NCI-H524 treated with DMSO at 0.1 percent for 48 hours (cell line): Measurements from ENCODE around the gene ICA1L.

ENCODE experiments used
- DNase-seq: peaks from one replicate; lab custom pipeline; 2025; lab: John Stamatoyannopoulos, UW

Gene ICA1L

DNA sequence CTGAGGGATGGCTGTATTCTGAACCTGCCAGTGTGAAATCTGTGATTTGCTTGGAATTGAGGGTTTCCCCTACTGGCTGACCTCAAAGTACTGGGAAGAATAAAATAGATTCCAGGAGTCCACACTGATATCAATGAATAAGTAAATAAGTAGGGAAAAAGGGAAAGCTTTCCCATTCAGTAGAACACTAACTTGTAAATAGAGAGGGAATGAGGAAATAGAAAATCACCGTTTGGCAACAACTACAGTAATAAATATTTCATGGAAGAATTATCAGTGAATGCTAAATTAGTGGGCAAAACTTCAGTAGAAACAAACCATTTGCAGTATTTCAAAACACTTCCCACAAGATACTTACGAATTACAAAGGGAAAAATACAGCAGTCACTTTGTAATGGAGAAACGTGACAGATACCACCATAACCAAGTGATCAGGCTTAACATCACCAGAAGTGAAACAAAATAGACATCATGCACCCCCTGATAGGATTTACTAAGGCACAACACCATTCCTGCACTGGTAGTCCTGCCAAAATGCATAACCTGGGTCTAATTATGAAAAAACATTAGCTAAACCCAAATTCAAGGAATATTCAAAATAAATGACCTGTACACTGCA lies 88.5 kb downstream of the ICA1L start:
- DNase-seq = no peak

DNA sequence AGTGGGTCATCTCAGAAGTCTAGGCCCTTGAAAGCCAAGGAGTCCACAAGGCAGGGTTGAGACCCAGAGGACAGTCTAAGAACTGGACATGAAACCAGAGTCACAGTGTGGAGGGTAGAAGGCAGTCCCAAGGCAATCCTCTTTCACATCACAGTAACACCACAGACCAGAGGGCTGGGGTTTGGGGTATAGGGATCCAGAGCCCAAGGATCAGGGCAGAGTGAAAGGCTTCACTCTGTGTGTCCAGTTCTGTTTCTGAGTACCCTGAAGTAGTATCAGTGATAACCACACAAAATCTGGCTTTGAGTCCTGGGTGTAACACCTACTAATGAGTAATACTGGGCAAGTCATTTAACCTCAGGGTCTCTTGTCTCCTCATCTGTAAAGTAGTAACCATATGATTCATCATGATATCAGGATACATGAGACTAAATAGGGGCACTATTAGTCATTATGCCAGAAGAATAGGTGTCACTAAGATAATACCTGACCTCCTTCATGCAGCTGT lies 91.0 kb downstream of the ICA1L start:
- no peak for DNase-seq

- no peak for DNase-seq
Measured at GRCh38 chr2:202778217-202778616, 93.3 kb downstream of the ICA1L start.

DNA sequence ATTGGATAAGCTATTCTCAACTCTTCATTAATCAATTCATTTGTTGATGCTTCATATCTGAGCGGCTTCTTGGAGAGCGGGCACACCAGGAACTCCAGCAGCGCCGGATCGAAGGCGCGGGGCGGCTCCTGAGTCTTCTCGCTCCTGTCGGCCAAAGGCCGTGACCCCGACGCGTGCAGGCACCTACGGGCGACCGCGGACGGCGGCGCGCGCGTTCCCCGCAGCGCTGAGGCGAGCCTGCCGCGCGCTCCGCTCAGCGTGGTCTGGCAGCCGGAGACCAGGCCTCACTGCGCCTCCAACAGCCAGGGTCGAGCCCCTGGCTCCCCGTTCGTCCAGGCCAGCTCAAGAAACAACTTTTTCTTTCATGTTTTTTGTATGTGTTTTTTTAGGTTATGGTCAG lies 97.5 kb downstream of the ICA1L start:
- no peak for DNase-seq

- DNase-seq = no peak
Measured at GRCh38 chr2:202773301-202773973, 98.1 kb downstream of the ICA1L start.

DNA sequence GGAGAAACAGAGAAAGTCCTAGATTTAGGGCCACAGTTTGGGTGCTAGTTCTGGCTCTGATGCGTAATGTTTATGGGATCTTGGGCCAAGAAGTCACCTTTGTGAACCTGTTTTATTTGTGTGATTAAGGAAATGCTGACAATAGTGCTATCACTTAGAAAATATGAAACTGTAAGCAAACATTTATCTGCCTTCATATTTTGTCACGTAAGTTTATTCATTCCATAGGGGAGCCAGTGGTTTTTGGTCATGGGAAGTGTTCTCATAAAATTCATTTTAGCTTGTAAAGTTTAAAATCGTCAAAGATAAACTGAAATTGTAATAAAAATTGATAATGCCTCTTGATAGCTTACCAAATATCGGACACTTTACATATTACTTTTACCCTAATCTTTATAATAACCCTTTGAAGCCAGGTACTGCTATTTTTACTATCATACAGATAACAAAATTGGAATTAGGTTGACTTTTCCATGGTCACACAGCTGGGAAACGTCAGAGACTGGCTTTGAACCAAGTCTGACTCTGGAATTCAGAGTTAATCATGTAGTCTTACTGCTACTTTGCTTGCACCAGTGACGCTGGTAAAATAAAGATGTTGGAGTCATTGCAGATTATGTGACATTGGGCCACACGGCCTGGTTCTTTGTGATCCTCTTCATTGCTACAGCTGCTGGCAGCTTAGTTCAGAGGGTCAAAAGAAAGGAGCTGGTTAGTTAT lies 99.7 kb downstream of the ICA1L start:
- no peak for DNase-seq

- DNase-seq = no peak
Measured at GRCh38 chr2:202771336-202771735, 100.2 kb downstream of the ICA1L start.

DNA sequence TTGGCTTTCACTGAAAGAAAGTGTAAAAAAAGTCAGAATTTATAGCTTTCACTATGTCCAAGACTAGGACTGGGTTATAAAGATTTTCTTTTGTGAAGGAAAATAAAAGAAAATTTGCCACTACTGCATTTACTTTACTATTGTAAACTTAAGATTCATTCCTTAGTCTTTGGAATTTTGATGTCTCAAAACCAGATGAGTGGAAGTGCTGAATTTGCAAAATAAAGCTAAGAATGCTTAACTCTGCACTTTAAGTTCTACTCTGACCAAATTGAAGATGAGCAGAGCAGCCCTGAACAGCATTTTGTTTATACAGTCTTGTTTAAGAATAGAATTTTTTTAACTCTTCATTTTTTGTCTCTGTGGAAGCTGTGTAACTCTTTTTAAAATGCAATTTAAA lies 102.4 kb downstream of the ICA1L start:
- no peak for DNase-seq

DNA sequence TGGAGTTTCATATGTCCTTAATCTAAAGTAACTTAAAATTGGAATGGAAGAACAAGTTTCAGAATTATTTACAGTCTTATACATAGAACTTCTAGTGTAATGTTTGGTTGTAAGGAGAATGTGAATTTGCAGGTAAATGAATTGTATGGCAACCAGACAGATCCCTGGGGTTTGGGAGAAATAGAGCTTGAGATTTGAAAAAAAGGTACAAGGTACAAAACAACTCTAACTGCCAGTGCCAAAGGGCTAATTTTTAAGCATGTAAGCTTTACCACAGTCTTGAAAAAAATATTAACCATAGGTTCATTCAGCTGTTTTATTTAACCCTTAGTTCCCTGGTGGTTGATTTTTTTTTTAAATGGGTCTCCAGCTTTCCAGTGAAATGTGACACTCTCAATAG lies 103.3 kb downstream of the ICA1L start:
- no peak for DNase-seq

DNA sequence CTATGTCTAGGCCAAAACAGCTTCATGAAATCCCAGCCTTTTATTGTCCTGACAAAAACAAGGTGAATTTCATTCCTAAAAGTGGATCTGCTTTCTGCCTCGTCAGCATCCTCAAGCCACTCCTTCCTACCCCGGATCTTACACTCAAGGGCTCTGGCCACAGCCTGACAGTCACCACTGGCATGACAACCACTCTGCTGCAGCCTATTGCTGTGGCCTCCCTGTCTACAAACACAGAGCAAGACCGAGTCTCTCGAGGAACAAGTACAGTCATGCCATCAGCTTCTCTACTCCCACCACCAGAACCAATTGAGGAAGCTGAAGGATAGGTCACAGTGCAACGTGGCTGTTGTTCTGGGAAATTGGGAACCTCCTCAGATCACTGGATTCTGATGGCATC lies 106.1 kb downstream of the ICA1L start:
- no peak for DNase-seq

- no peak for DNase-seq
Measured at GRCh38 chr2:202764991-202765390, 106.6 kb downstream of the ICA1L start.

GRCh38 chr2:202763916-202764315 lies 107.7 kb downstream of the ICA1L start:
- DNase-seq = no peak

- DNase-seq = no peak
Measured at GRCh38 chr2:202762556-202762955, 109.0 kb downstream of the ICA1L start.

DNA sequence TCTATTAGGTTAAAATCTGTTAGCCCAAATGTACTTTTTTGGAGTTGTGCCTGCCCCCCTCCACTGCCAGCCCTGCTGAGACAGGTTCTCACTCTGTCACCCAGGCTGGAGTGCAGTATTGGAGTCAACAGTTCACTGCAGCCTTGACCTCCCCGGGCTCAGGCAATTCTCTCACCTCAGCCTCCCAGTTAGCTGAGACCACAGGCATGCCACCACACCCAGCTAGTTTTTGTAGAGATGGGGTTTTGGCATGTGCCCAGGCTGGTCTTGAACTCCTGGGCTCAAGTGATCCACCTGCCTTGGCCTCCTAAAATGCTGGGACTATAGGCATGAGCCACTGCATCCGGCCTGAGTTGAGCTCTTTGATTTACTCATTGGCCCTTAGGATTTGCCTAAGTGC lies 110.7 kb downstream of the ICA1L start:
- DNase-seq = no peak

DNA sequence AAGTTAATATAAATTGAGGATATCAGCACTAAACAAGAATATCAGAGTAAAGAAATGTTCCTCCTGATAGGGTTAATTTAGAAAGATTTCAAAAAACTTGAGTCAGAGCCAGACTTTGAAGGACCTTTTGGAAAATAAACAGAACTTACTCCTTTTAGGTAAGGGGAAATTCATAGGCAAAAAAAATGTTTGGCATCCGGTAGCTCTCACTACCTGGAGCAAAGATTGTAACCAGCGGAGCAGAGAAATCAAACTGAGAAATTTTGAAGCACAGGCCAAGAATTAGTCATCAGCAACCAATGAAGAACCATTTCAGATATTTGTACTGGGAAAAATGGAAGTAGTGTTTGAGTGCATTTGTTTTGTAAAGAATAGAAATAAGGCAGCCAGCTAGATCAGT lies 113.0 kb downstream of the ICA1L start:
- no peak for DNase-seq

GRCh38 chr2:202758128-202758527 lies 113.4 kb downstream of the ICA1L start:
- DNase-seq = no peak

DNA sequence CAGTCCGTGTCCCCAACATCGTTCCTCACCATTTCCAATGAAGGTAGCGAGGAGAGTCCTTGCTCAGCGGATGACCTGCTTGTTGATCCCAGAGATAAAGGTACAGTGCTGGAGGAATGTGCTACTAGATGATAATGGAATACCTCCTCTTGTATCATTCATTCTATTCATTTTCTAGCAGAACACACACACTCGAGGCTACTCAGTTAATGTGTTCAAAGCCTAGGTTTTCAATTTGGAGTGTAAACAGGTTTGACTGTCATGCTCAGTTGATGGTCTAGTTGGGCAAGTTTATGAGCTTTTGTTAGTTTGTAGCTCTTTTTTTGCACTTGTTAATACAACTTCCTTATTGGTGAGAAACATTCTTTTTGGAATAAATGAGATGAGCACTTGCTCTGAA lies 114.2 kb downstream of the ICA1L start:
- DNase-seq = no peak

GRCh38 chr2:202756598-202756997 lies 115.0 kb downstream of the ICA1L start:
- no peak for DNase-seq

GRCh38 chr2:202754936-202755335 lies 116.6 kb downstream of the ICA1L start:
- DNase-seq = no peak

- no peak for DNase-seq
Measured at GRCh38 chr2:202752071-202752470, 119.5 kb downstream of the ICA1L start.

DNA sequence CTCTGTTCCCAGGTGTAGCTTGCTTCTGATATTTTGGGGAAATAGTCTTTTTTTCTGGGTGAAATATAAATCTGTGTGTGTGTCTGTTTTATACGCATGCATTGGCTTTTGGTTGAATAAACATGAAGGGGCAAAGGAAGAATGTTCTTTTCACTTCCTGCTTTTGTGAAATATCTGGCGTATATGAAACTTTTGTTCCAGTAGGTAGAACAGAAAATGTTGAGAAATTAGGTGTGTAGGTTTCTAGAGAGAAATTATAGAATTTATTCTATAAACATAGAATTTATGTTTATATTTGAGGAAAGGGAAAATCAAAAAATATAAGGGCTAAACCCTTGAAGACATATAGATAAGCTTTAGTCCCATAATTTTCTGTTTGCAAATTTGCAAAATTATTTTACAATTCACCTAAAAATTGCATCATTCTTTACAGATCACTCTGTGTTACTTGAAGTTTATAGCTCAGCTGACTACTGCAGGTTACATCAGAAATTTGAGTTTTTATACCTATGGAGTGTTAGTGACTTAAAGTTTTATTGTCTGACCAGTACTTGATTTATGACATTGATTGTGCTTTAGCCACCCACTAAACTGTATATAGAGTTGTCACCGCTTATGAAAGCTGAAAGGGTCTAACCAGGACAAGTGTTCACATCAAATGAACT lies 120.7 kb downstream of the ICA1L start:
- DNase-seq = no peak

DNA sequence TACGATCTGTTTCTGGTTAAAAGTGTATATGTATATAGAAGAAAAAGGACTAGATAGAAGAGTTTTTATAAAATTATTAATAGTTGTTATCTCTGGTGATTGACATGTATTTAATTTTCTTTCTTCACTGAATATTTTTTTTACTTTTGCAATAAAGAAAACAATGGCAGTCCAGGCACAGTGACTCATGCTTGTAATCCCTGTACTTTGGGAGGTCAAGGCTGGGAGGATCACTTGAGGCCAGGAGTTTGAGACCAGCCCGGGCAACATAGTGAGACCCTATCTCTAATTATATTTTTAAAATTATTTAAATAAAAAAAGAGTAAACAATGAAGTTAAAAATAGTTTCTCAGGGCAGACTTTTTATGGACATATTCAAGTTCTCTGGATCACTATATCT lies 122.1 kb downstream of the ICA1L start:
- no peak for DNase-seq

DNA sequence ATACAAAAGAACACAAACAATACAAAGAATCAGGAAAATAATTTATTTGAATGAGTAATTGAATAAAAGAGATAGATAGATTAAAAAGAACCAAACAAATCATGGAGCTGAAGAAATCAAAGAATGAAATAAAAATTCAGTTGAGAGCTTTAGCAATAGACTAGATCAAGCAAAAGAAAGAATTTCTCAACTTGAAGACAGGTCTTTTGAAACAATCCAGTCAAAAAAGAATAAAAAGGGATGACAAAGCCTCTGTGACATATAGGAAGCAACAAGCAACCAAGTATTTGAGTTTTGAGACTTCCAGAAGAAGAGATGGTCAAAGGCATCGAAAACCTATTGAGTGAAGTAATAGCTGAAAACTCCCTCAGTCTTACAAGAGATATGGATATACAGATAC lies 128.0 kb downstream of the ICA1L start:
- no peak for DNase-seq
